ENCODE data around the gene PLEKHF1. TPM values are rescaled to one million over a fixed set of nuclear protein-coding genes. Genes with fewer than 3 reads are reported as not detected.

Gene PLEKHF1
- polyA plus RNA-seq, 3 donors = 0.11 to 0.29 (median 0.26) TPM

GRCh38 chr19:29690842-29691241 is 25.6 kb downstream of the PLEKHF1 start:
- no peaks in the 10 kb centered on the region for H3K27me3 ChIP-seq (ENCODE audit: control insufficient read depth in 2 of 2, insufficient read depth in 2 of 2, low read length in 2 of 2)
- no peak overlapping the region for H3K27ac Mint-ChIP-seq
- DNase-seq = peak; percentile 22 to 41 (median 41)
- no peak overlapping the region for H3K27ac ChIP-seq (ENCODE audit: low read depth in 1 of 2, low read length in 2 of 2)
- WGBS (ENCODE audit: insufficient coverage) = 0% methylated on average over 1 of the region's 2 CpGs
- peaks cover 3 to 8% of the 10 kb centered on the region in 2 donors for H3K9me3 ChIP-seq (replicated peaks in 1 of 2; ENCODE audit: control insufficient read depth in 1 of 2, insufficient read depth in 1 of 2, low read length in 2 of 2)
- H4K20me1 ChIP-seq (ENCODE audit: insufficient read depth, low read length) = no peaks in the 10 kb centered on the region
- H3K9ac ChIP-seq (ENCODE audit: insufficient read depth, low read length, poor library complexity, severe bottlenecking) = no peak overlapping the region
- H3K4me2 ChIP-seq (replicated peaks; ENCODE audit: extremely low read depth, low read length, poor library complexity, severe bottlenecking) = no peak overlapping the region
- peaks cover 16% of the 10 kb centered on the region for H3K4me1 Mint-ChIP-seq
- peak; percentile 31 for TF ChIP-seq CTCF (IDR thresholded peaks at IDR 0.05)
- H3K4me1 ChIP-seq (ENCODE audit: control insufficient read depth in 1 of 2, insufficient read depth in 2 of 2, low read length in 2 of 2) = peaks cover 0 to 3% of the 10 kb centered on the region in 2 donors
- H3K27me3 Mint-ChIP-seq (ENCODE audit: low read depth in 3 of 3) = peaks cover 3 to 6% (median 3%) of the 10 kb centered on the region in 3 donors
- no peaks in the 10 kb centered on the region for H3K36me3 Mint-ChIP-seq
- H3K4me3 Mint-ChIP-seq = no peak overlapping the region
- no peaks in the 10 kb centered on the region for H3K36me3 ChIP-seq (replicated peaks in 1 of 2; ENCODE audit: control insufficient read depth in 1 of 2, insufficient read depth in 2 of 2, low read length in 2 of 2)
- intact Hi-C loops (cut with micrococcal nuclease) = no loop called here
- H2AFZ ChIP-seq (ENCODE audit: insufficient read depth, low read depth, low read length, poor library complexity, severe bottlenecking) = no peak overlapping the region
- H3K4me3 ChIP-seq (replicated peaks in 1 of 3; ENCODE audit: low read depth in 2 of 3, low read length in 3 of 3) = no peak overlapping the region
- H3K9me3 Mint-ChIP-seq = peaks cover 4 to 15% (median 11%) of the 10 kb centered on the region in 7 donors
- H3K79me2 ChIP-seq (ENCODE audit: insufficient read depth, low read length) = no peaks in the 10 kb centered on the region

DNA sequence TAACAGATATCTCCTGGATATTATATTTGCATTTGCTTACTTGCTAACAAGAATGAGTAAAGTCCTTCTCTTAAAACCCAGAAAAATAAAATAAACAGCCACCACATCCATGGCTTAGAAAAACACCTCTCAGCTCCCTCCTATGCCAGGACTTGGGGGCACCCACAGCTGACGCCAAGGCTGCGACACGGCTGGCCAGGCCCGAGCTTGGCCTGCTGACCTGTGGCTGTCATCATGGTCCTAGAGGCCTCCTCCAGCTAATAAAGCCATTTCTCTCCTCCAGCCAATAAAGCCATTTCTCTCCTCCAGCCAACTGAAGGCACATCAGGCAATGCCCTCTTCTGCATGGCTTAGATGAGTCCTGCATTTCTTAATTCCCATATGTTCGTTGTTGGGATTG is 28.9 kb downstream of the PLEKHF1 start:
- H3K9me3 Mint-ChIP-seq = peaks cover 4 to 22% (median 14%) of the 10 kb centered on the region in 7 donors
- H3K9me3 ChIP-seq (replicated peaks in 1 of 2; ENCODE audit: control insufficient read depth in 1 of 2, insufficient read depth in 1 of 2, low read length in 2 of 2) = peaks cover 3 to 12% of the 10 kb centered on the region in 2 donors
- H3K4me1 Mint-ChIP-seq = peaks cover 6% of the 10 kb centered on the region
- intact Hi-C loops (cut with micrococcal nuclease) = loop anchor here in 1 of 2 donors (1.0 kb wide), 1 partner anchor 22 kb away; no protein-coding TSS in a partner anchor
- no peaks in the 10 kb centered on the region for H3K36me3 ChIP-seq (replicated peaks in 1 of 2; ENCODE audit: control insufficient read depth in 1 of 2, insufficient read depth in 2 of 2, low read length in 2 of 2)
- H3K4me3 Mint-ChIP-seq = no peak overlapping the region
- no peaks in the 10 kb centered on the region for H3K27me3 ChIP-seq (ENCODE audit: control insufficient read depth in 2 of 2, insufficient read depth in 2 of 2, low read length in 2 of 2)
- H3K4me3 ChIP-seq (replicated peaks in 1 of 3; ENCODE audit: low read depth in 2 of 3, low read length in 3 of 3) = no peak overlapping the region
- no peak overlapping the region for H3K27ac ChIP-seq (ENCODE audit: low read depth in 1 of 2, low read length in 2 of 2)
- H4K20me1 ChIP-seq (ENCODE audit: insufficient read depth, low read length) = no peaks in the 10 kb centered on the region
- no peak overlapping the region for H2AFZ ChIP-seq (ENCODE audit: insufficient read depth, low read depth, low read length, poor library complexity, severe bottlenecking)
- 79% methylated on average over 3 of the region's 5 CpGs for WGBS (ENCODE audit: insufficient coverage)
- no peak overlapping the region for H3K4me2 ChIP-seq (replicated peaks; ENCODE audit: extremely low read depth, low read length, poor library complexity, severe bottlenecking)
- no peak for DNase-seq
- H3K27ac Mint-ChIP-seq = peak overlapping the region in 1 of 7 donors; percentile 15
- H3K9ac ChIP-seq (ENCODE audit: insufficient read depth, low read length, poor library complexity, severe bottlenecking) = no peak overlapping the region
- H3K79me2 ChIP-seq (ENCODE audit: insufficient read depth, low read length) = no peaks in the 10 kb centered on the region
- peaks cover 0 to 2% (median 1%) of the 10 kb centered on the region in 3 donors for H3K27me3 Mint-ChIP-seq (ENCODE audit: low read depth in 3 of 3)
- H3K4me1 ChIP-seq (ENCODE audit: control insufficient read depth in 1 of 2, insufficient read depth in 2 of 2, low read length in 2 of 2) = peaks cover 0 to 3% of the 10 kb centered on the region in 2 donors
- H3K36me3 Mint-ChIP-seq = no peaks in the 10 kb centered on the region
- TF ChIP-seq CTCF (IDR thresholded peaks at IDR 0.05) = no peak
